OCI-LY7 (cell line): ENCODE data around the gene BPIFB4. TPM values are rescaled to one million over a fixed set of nuclear protein-coding genes. Genes with fewer than 3 reads are reported as not detected.

Experiments
- BruUV-seq: library from RNA; stranded (reverse); fragments of 400-500 nt; replicated peaks from 2 replicates; lab custom pipeline; 2021; lab: Mats Ljungman, UMichigan
- CTCF ChIA-PET: fragments of 300-600 bp; sonication (Branson Sonifier 250); formaldehyde crosslinking; loops from one replicate; lab custom pipeline; 2022; ENCODE audit warnings: antibody characterized with exemption; ENCODE audit not compliant: unreplicated experiment; lab: Charles Lee
- POLR2A ChIA-PET: fragments of 300-600 bp; sonication (Branson Sonifier 250); formaldehyde crosslinking; loops from one replicate; lab custom pipeline; 2022; ENCODE audit warnings: antibody characterized with exemption; lab: Charles Lee
- DNase-seq: peaks from one replicate; pipeline ENCODE4 v3.0.0-alpha.2; 2015; ENCODE audit warnings: low spot score
- H2AFZ ChIP-seq: fragments of 200-600 bp; sonication (generic), shearing (Covaris generic); 2 replicates; pipeline ENCODE4 v1.6.1; 2014; ENCODE audit warnings: mild to moderate bottlenecking, antibody characterized with exemption, low read length, moderate library complexity
- H3K27ac ChIP-seq: fragments of 200-600 bp; sonication (generic); 2 replicates; pipeline ENCODE4 v1.5.1; 2014; ENCODE audit warnings: mixed run types, low read depth, mild to moderate bottlenecking, moderate library complexity, low read length, inconsistent platforms; ENCODE audit not compliant: poor library complexity, severe bottlenecking
- H3K36me3 ChIP-seq: fragments of 200-600 bp; sonication (generic); 2 replicates; pipeline ENCODE4 v1.6.1; 2014; ENCODE audit warnings: mild to moderate bottlenecking, antibody characterized with exemption, low read length, moderate library complexity, mixed read lengths; ENCODE audit not compliant: insufficient read depth
- H3K4me1 ChIP-seq: fragments of 200-600 bp; sonication (generic); 2 replicates; pipeline ENCODE4 v1.5.1; 2014; ENCODE audit warnings: mild to moderate bottlenecking, low read length; ENCODE audit not compliant: insufficient read depth, poor library complexity, severe bottlenecking
- H3K4me2 ChIP-seq: fragments of 200-600 bp; sonication (generic); 2 replicates; pipeline ENCODE4 v1.6.1; 2014; ENCODE audit warnings: mild to moderate bottlenecking, low read length
- H3K4me3 ChIP-seq: fragments of 200-600 bp; sonication (generic); 2 replicates; pipeline ENCODE4 v1.5.1; 2014; ENCODE audit warnings: mild to moderate bottlenecking, low read depth, low read length; ENCODE audit not compliant: poor library complexity, severe bottlenecking
- H3K79me2 ChIP-seq: fragments of 200-600 bp; sonication (generic); 2 replicates; pipeline ENCODE4 v1.6.1; 2016; ENCODE audit warnings: low read depth, mild to moderate bottlenecking, low read length, moderate library complexity, mixed read lengths; ENCODE audit not compliant: insufficient read depth
- H3K9me2 ChIP-seq: fragments of 200-600 bp; sonication (generic); 2 replicates; pipeline ENCODE4 v1.6.1; 2016; ENCODE audit warnings: mild to moderate bottlenecking, low read length, mixed read lengths; ENCODE audit not compliant: insufficient read depth
- H3K9me3 ChIP-seq: fragments of 200-600 bp; sonication (generic); 2 replicates; pipeline ENCODE4 v1.6.1; 2014; ENCODE audit warnings: mild to moderate bottlenecking, mixed run types, low read length, mixed read lengths
- H4K20me1 ChIP-seq: fragments of 200-600 bp; sonication (generic); 2 replicates; pipeline ENCODE4 v1.6.1; 2014; ENCODE audit warnings: mild to moderate bottlenecking, antibody characterized with exemption, low read length, moderate library complexity, mixed read lengths; ENCODE audit not compliant: insufficient read depth
- EZH2phosphoT487 ChIP-seq: fragments of 200-600 bp; sonication (generic); IDR thresholded peaks from 2 replicates; pipeline ENCODE4 v1.6.1; 2018; ENCODE audit warnings: low read depth, borderline replicate concordance, mild to moderate bottlenecking, mixed run types, antibody characterized with exemption, low read length, moderate library complexity, mixed read lengths
- intact Hi-C: fragments of 100-400 bp; cut with micrococcal nuclease; formaldehyde crosslinking; loops from one replicate; pipeline ENCODE4 v1.10.0; 2022; ENCODE audit not compliant: unreplicated experiment
- total RNA-seq, 2 experiments: library from RNA; depleted of rRNA in 1 of 2; stranded (reverse); fragments of >200 nt in 1 of 2; shearing (Covaris generic) in 1 of 2; gene quantifications; 2 replicates each; pipeline ENCODE4 v1.2.3, GENCODE V29; 2014 to 2022
- TF ChIP-seq, protein P1 (sequence below): fragments of 200-600 bp; sonication (generic); conservative IDR thresholded peaks from 2 replicates; pipeline ENCODE4 v1.5.1; 2014; ENCODE audit warnings: mild to moderate bottlenecking, antibody characterized with exemption, low read length, moderate library complexity, mixed read lengths

The BPIFB4 gene
- total RNA-seq, 2 experiments from 2014 or later, result not detected

- BruUV-seq, result no TSS peak
- TF ChIP-seq, protein P1, sequence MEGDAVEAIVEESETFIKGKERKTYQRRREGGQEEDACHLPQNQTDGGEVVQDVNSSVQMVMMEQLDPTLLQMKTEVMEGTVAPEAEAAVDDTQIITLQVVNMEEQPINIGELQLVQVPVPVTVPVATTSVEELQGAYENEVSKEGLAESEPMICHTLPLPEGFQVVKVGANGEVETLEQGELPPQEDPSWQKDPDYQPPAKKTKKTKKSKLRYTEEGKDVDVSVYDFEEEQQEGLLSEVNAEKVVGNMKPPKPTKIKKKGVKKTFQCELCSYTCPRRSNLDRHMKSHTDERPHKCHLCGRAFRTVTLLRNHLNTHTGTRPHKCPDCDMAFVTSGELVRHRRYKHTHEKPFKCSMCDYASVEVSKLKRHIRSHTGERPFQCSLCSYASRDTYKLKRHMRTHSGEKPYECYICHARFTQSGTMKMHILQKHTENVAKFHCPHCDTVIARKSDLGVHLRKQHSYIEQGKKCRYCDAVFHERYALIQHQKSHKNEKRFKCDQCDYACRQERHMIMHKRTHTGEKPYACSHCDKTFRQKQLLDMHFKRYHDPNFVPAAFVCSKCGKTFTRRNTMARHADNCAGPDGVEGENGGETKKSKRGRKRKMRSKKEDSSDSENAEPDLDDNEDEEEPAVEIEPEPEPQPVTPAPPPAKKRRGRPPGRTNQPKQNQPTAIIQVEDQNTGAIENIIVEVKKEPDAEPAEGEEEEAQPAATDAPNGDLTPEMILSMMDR, result no peak
- TF ChIP-seq EZH2phosphoT487, result no peak
- Histone ChIP-seq H3K27ac (no peak overlapping the region), H3K36me3 (no peaks in the 10 kb centered on the region), H3K79me2 (no peaks in the 10 kb centered on the region), H3K4me3 (no peak overlapping the region), H2AFZ (no peak overlapping the region), H3K9me2 (no peaks in the 10 kb centered on the region), H4K20me1 (no peaks in the 10 kb centered on the region), H3K4me2 (no peak overlapping the region), H3K4me1 (no peaks in the 10 kb centered on the region), H3K9me3 (no peaks in the 10 kb centered on the region)
- CTCF ChIA-PET, result no interaction called here
- intact Hi-C loops, result no loop called here
- POLR2A ChIA-PET, result no interaction called here
- DNase-seq, result no peak
Measured at GRCh38 chr20:33051333-33051732, 28.1 kb upstream of the BPIFB4 start.

DNA sequence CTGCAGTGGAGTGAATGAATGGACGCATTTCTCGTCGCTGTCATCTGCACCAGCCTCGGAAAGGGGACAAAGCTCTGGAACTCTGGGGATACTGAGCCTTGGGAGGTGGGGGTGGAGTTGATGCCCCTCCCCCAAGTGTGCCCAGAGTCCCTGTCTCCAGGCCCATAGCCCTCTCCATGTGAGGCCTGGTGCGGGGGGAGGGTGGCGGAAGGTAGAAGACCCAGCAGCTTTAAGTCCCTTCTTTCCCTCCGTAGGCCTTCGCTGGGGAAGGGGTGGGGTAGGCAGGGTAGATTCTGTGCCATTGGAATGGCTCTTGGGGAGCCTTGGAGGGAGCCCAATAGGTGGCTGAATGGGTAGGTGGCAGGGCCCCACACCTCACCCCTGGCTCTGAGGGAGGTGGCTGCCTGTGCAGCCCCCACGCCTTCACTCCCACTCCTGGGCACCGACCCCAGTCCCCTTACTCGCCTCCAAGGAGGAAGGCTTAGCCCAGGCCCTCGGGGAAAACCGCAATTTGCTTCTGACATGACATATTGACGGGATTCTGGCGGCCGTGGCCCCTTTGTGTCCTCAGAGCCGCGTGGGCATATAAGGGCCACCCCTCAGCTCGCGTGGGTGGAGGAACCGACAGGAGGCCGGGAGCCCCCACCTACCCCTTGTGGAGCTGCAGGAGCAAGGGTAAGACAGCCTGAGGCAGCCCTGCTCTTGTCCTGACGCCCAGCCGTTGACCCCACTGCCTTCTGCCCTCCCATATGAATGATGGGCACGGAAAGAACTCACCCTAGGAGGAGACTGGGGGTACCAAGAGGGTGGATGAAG lies 25.9 kb upstream of the BPIFB4 start, which contains the start of gene BPIFB3:
TSS of gene BPIFB3 (plus strand) at position 613 of the 816 bp plus-strand sequence. CDS start 1,533 bp downstream, outside the sequence.
- H3K4me3 ChIP-seq, result no peak within 1 kb of the TSS
- H4K20me1 ChIP-seq, result no peaks in the 10 kb centered on the region
- intact Hi-C loops, result no loop called here
- CTCF ChIA-PET, result no interaction called here
- H3K9me2 ChIP-seq, result no peaks in the 10 kb centered on the region
- no peak within 1 kb of the TSS for H3K27ac ChIP-seq
- H3K9me3 ChIP-seq, result no peaks in the 10 kb centered on the region
- H3K36me3 ChIP-seq, result no peaks in the 10 kb centered on the region
- no peak within 1 kb of the TSS for H2AFZ ChIP-seq
- no peaks in the 10 kb centered on the region for H3K79me2 ChIP-seq
- no peak within 1 kb of the TSS for H3K4me2 ChIP-seq
- TF ChIP-seq, protein P1, result no peak
- no peak for TF ChIP-seq EZH2phosphoT487
- no TSS peak for BruUV-seq
- POLR2A ChIA-PET, result no interaction called here
- DNase-seq, result no peak
- H3K4me1 ChIP-seq, result no peaks in the 10 kb centered on the region

DNA sequence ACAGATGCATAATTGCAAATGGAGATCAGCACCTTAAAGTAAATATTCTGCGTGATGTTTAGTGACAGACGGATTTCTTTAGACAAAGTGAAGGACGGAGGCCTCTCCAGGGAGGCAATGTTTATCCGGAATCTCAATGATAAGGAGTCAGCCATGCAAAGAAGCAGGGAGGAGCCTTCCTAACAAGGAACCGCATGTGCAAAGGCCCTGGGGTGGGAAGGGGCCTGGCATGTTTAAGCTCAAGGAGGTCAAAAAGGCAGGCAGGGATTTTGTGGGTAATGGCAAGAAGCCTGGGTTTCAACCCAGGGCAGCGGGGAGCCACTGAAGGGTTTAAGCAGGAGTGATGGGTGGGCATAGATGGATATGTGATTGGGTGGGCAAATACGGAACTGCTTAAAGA lies 25.1 kb upstream of the BPIFB4 start:
- CTCF ChIA-PET, result no interaction called here
- DNase-seq, result no peak
- H4K20me1 ChIP-seq, result no peaks in the 10 kb centered on the region
- no TSS peak for BruUV-seq
- no peaks in the 10 kb centered on the region for H3K79me2 ChIP-seq
- no peak overlapping the region for H3K4me3 ChIP-seq
- H3K4me1 ChIP-seq, result no peaks in the 10 kb centered on the region
- no peaks in the 10 kb centered on the region for H3K36me3 ChIP-seq
- H2AFZ ChIP-seq, result no peak overlapping the region
- H3K9me3 ChIP-seq, result no peaks in the 10 kb centered on the region
- H3K27ac ChIP-seq, result no peak overlapping the region
- no peak overlapping the region for H3K4me2 ChIP-seq
- POLR2A ChIA-PET, result no interaction called here
- intact Hi-C loops, result no loop called here
- TF ChIP-seq, protein P1, result no peak
- TF ChIP-seq EZH2phosphoT487, result no peak
- no peaks in the 10 kb centered on the region for H3K9me2 ChIP-seq
